ENCODE measurements around the gene RNF25. TPM values are rescaled to one million over a fixed set of nuclear protein-coding genes. Genes with fewer than 3 reads are reported as not detected.
A peak's percentile ranks its signal among the peaks of the same experiment; 100 is the strongest.

RNF25 gene
- total and polyA plus RNA-seq, 2 of the 8 experiments (the other 6 are each of a cell fraction or from before 2014, with no cell fraction given), result 19.6 to 29.6 TPM

- Histone ChIP-seq H3K27me3 (replicated peaks in 1 of 4; ENCODE audit: control insufficient read depth in 3 of 4, extremely low read depth in 1 of 4, insufficient read depth in 3 of 4, low read length in 3 of 4) (no peaks in the 10 kb centered on the region), H3K9me3 (ENCODE audit: insufficient read depth in 2 of 2, low read depth in 1 of 2, low read length in 1 of 2) (no peaks in the 10 kb centered on the region), H4K91ac (replicated peaks; ENCODE audit: insufficient read length, low read length) (no peak overlapping the region), H3K56ac (replicated peaks; ENCODE audit: insufficient read length, low read depth, low read length) (no peak overlapping the region), H3K4me2 (ENCODE audit: insufficient read depth in 1 of 2, low read depth in 2 of 2, low read length in 2 of 2) (peak overlapping the region; percentile 56 to 74), H3K14ac (ENCODE audit: insufficient read length) (no peak overlapping the region), H2BK20ac (ENCODE audit: low read length) (no peak overlapping the region), H3K4ac (replicated peaks; ENCODE audit: insufficient read length, low read depth, low read length) (no peak overlapping the region), H2BK15ac (ENCODE audit: low read length) (no peak overlapping the region), H2AFZ (ENCODE audit: low read length) (no peak overlapping the region), H3K79me1 (ENCODE audit: low read depth, low read length) (peaks cover 7% of the 10 kb centered on the region; the same call in 1 of the 2 replicates), H4K8ac (ENCODE audit: extremely low read depth, insufficient read depth, low read length) (no peak overlapping the region), H3K79me2 (ENCODE audit: control insufficient read depth in 1 of 2, insufficient read depth in 2 of 2, low read length in 2 of 2) (peaks cover 4 to 46% of the 10 kb centered on the region in 2 experiments), H4K5ac (ENCODE audit: insufficient read length, low read depth, low read length) (no peak overlapping the region), H3K9ac (replicated peaks in 1 of 4; ENCODE audit: extremely low read depth in 1 of 4, low read depth in 3 of 4, low read length in 3 of 4) (peak overlapping the region in 2 of 4 experiments; percentile 6 to 71; a peak in 2 of 7 replicates), H2BK5ac (ENCODE audit: low read depth, low read length) (no peak overlapping the region), H2BK120ac (replicated peaks; ENCODE audit: low read depth, low read length) (no peak overlapping the region), H3K23ac (ENCODE audit: insufficient read length) (no peak overlapping the region), H3K23me2 (ENCODE audit: low read depth, low read length) (0 out of 2 replicates have a peak, but pooled peaks cover 2% of the 10 kb centered on the region), H4K20me1 (replicated peaks in 1 of 2; ENCODE audit: control insufficient read depth in 1 of 2, insufficient read depth in 2 of 2, low read length in 2 of 2) (peaks cover 0 to 4% of the 10 kb centered on the region in 2 experiments), H3K4me1 (replicated peaks in 1 of 4; ENCODE audit: control insufficient read depth in 3 of 4, insufficient read depth in 4 of 4, low read length in 3 of 4) (peaks cover 0 to 4% (median 1%) of the 10 kb centered on the region in 4 experiments; a peak in 4 of 7 replicates), H3K27ac (ENCODE audit: low read depth, low read length) (no peak overlapping the region), H3K4me3 (ENCODE audit: extremely low read depth in 1 of 4, insufficient read depth in 2 of 4, low read depth in 3 of 4, low read length in 4 of 4) (peak overlapping the region; percentile 85 to 90 (median 89)), H3K36me3 (ENCODE audit: control insufficient read depth in 2 of 4, insufficient read depth in 4 of 4, low read length in 3 of 4) (peaks cover 0 to 6% (median 0%) of the 10 kb centered on the region in 4 experiments; a peak in 1 of 8 replicates), H2AK5ac (ENCODE audit: low read depth, low read length) (no peak overlapping the region), H3K18ac (ENCODE audit: extremely low read depth, low read length) (no peak overlapping the region), H2BK12ac (ENCODE audit: low read depth, low read length) (no peak overlapping the region)
- FAIRE-seq (no peak), DNase-seq (ENCODE audit: low read depth in 1 of 2, low spot score in 2 of 2) (no peak)
- ChIA-PET POLR2A (ENCODE audit: partially characterized antibody) (interaction anchor here (0.9 to 2.3 kb wide), 6 partner anchors 9 to 110 kb away, joined by 3 to 14 read pairs (median 4); partner anchors contain the start of genes RNF25 and STK36), CTCF (ENCODE audit: partially characterized antibody) (interaction anchor here (0.6 to 2.7 kb wide), 9 partner anchors 9 to 138 kb away, joined by 3 to 17 read pairs (median 9); partner anchors contain the start of genes BCS1L, RNF25, STK36 and ZNF142)
- 27% methylated on average over 5 of the region's 5 CpGs; no CpG with 5 or more reads in 1 of the 2 experiments for WGBS, 2 experiments (ENCODE audit: extremely low coverage in 1 of 2, insufficient coverage in 1 of 2, insufficient read length in 1 of 2, insufficient replicate concordance in 2 of 2, low coverage in 1 of 2, low lambda C conversion rate in 2 of 2, missing lambda C conversion rate in 1 of 2)
- TF ChIP-seq CBX5 (IDR thresholded peaks at IDR 0.05; ENCODE audit: low read depth, low read length) (no peak), NANOG (IDR thresholded peaks at IDR 0.05; ENCODE audit: insufficient read depth, low read depth, low read length, poor library complexity, severe bottlenecking) (no peak), RBBP5 (IDR thresholded peaks at IDR 0.05; ENCODE audit: borderline replicate concordance, low read depth, low read length) (no peak), CHD2 (IDR thresholded peaks at IDR 0.05; ENCODE audit: low read length) (no peak), KDM4A (IDR thresholded peaks at IDR 0.05; ENCODE audit: low read depth, low read length, severe bottlenecking) (no peak), GTF2F1 (IDR thresholded peaks at IDR 0.05; ENCODE audit: borderline replicate concordance, low read depth, low read length) (no peak), ATF2 (IDR thresholded peaks at IDR 0.05; ENCODE audit: low read length) (no peak), EP300 (IDR thresholded peaks at IDR 0.05; ENCODE audit: borderline replicate concordance in 1 of 2, low read depth in 2 of 2, low read length in 2 of 2) (no peak), EGR1 (IDR thresholded peaks at IDR 0.05; ENCODE audit: borderline replicate concordance, low read depth, low read length) (no peak), KDM1A (IDR thresholded peaks at IDR 0.05; ENCODE audit: borderline replicate concordance, low read length) (no peak), SIN3A (conservative IDR thresholded peaks at IDR 0.05 in 1 of 2, IDR thresholded peaks at IDR 0.05 in 1 of 2; ENCODE audit: low read depth in 1 of 2, low read length in 2 of 2) (no peak)
These were observed 39.7 kb upstream of the RNF25 start for GRCh38 chr2:218711550-218711929.

Measured in H1 (cell line).